Measurements from ENCODE around the gene GFOD1.

GFOD1 gene

GRCh38 chr6:13373488-13373886, 113.9 kb downstream of the GFOD1 start:
- Histone ChIP-seq H3K4me2 (ENCODE audit: low read length) (no peak overlapping the region), H3K4me3 (ENCODE audit: low read depth, low read length) (no peak overlapping the region), H3K79me2 (peaks cover 4% of the 10 kb centered on the region), H3K9me3 (ENCODE audit: control insufficient read depth, low read length) (no peaks in the 10 kb centered on the region), H3K27ac (no peak overlapping the region), H2AFZ (no peak overlapping the region), H3K4me1 (peaks cover 3% of the 10 kb centered on the region), H3K36me3 (ENCODE audit: control insufficient read depth, insufficient read depth, low read length) (no peaks in the 10 kb centered on the region), H3K9ac (no peak overlapping the region), H3K27me3 (ENCODE audit: control insufficient read depth, insufficient read depth, low read length) (no peaks in the 10 kb centered on the region)
- no peak for TF ChIP-seq CTCF (IDR thresholded peaks at IDR 0.05)

- TF ChIP-seq CTCF (IDR thresholded peaks at IDR 0.05), result no peak
- Histone ChIP-seq H3K9ac (no peak overlapping the region), H3K4me1 (peaks cover 3% of the 10 kb centered on the region)
These were observed 114.5 kb downstream of the GFOD1 start for GRCh38 chr6:13372688-13373487.

GRCh38 chr6:13372076-13372475, 115.3 kb downstream of the GFOD1 start:
- no peak overlapping the region for H3K27ac ChIP-seq

More at GRCh38 chr6:13372688-13373487, 114.5 kb downstream of the GFOD1 start:
- H3K4me2 ChIP-seq (ENCODE audit: low read length), result no peak overlapping the region
- H3K9me3 ChIP-seq (ENCODE audit: control insufficient read depth, low read length), result no peaks in the 10 kb centered on the region
- no peak overlapping the region for H2AFZ ChIP-seq
- no peak overlapping the region for H3K27ac ChIP-seq
- H3K4me3 ChIP-seq (ENCODE audit: low read depth, low read length), result no peak overlapping the region
- no peaks in the 10 kb centered on the region for H3K27me3 ChIP-seq (ENCODE audit: control insufficient read depth, insufficient read depth, low read length)
- H3K79me2 ChIP-seq, result peaks cover 4% of the 10 kb centered on the region
- no peaks in the 10 kb centered on the region for H3K36me3 ChIP-seq (ENCODE audit: control insufficient read depth, insufficient read depth, low read length)

GRCh38 chr6:13371421-13372072, 115.9 kb downstream of the GFOD1 start:
- no peak overlapping the region for H2AFZ ChIP-seq
- peaks cover 3% of the 10 kb centered on the region for H3K4me1 ChIP-seq
- H3K79me2 ChIP-seq, result peaks cover 4% of the 10 kb centered on the region
- H3K36me3 ChIP-seq (ENCODE audit: control insufficient read depth, insufficient read depth, low read length), result no peaks in the 10 kb centered on the region
- no peaks in the 10 kb centered on the region for H3K27me3 ChIP-seq (ENCODE audit: control insufficient read depth, insufficient read depth, low read length)
- no peaks in the 10 kb centered on the region for H3K9me3 ChIP-seq (ENCODE audit: control insufficient read depth, low read length)
- no peak for TF ChIP-seq CTCF (IDR thresholded peaks at IDR 0.05)
- no peak overlapping the region for H3K27ac ChIP-seq
- H3K9ac ChIP-seq, result no peak overlapping the region
- H3K4me2 ChIP-seq (ENCODE audit: low read length), result no peak overlapping the region
- no peak overlapping the region for H3K4me3 ChIP-seq (ENCODE audit: low read depth, low read length)

More at GRCh38 chr6:13372076-13372475, 115.3 kb downstream of the GFOD1 start:
- Histone ChIP-seq H3K27me3 (ENCODE audit: control insufficient read depth, insufficient read depth, low read length) (no peaks in the 10 kb centered on the region), H3K4me2 (ENCODE audit: low read length) (no peak overlapping the region), H3K79me2 (peaks cover 4% of the 10 kb centered on the region), H3K4me1 (peaks cover 3% of the 10 kb centered on the region), H3K9me3 (ENCODE audit: control insufficient read depth, low read length) (no peaks in the 10 kb centered on the region), H3K4me3 (ENCODE audit: low read depth, low read length) (no peak overlapping the region), H3K9ac (no peak overlapping the region), H2AFZ (no peak overlapping the region), H3K36me3 (ENCODE audit: control insufficient read depth, insufficient read depth, low read length) (no peaks in the 10 kb centered on the region)
- TF ChIP-seq CTCF (IDR thresholded peaks at IDR 0.05), result no peak
